Measurements from ENCODE around the gene INHBE.

Gene INHBE

DNA sequence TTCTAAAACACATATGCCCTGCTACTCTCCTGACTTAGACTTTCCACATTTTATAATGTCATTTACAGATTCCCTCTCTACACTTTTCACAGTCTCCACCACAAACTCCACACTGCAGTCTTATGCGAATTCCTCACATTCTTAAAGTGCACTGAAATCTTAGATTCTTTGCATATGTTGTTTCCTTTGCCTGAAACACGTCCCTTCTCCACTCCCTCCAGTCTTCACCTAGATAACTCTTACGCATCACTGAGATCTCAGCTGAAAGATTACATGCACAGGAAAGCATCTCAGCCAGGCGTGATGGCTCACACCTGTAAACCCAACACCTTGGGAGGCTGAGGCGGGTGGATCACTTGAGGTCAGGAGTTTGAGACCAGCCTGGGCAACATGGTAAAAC, 28.4 kb downstream of the INHBE start:
- no peak for DNase-seq (ENCODE audit: extremely low read depth, low read depth)
- H3K4me3 ChIP-seq (replicated peaks; ENCODE audit: low read depth, low read length) = no peak overlapping the region
- TF ChIP-seq, protein P1, sequence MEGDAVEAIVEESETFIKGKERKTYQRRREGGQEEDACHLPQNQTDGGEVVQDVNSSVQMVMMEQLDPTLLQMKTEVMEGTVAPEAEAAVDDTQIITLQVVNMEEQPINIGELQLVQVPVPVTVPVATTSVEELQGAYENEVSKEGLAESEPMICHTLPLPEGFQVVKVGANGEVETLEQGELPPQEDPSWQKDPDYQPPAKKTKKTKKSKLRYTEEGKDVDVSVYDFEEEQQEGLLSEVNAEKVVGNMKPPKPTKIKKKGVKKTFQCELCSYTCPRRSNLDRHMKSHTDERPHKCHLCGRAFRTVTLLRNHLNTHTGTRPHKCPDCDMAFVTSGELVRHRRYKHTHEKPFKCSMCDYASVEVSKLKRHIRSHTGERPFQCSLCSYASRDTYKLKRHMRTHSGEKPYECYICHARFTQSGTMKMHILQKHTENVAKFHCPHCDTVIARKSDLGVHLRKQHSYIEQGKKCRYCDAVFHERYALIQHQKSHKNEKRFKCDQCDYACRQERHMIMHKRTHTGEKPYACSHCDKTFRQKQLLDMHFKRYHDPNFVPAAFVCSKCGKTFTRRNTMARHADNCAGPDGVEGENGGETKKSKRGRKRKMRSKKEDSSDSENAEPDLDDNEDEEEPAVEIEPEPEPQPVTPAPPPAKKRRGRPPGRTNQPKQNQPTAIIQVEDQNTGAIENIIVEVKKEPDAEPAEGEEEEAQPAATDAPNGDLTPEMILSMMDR (IDR thresholded peaks at IDR 0.05; ENCODE audit: low read depth, low read length, missing control alignments) = no peak

DNA sequence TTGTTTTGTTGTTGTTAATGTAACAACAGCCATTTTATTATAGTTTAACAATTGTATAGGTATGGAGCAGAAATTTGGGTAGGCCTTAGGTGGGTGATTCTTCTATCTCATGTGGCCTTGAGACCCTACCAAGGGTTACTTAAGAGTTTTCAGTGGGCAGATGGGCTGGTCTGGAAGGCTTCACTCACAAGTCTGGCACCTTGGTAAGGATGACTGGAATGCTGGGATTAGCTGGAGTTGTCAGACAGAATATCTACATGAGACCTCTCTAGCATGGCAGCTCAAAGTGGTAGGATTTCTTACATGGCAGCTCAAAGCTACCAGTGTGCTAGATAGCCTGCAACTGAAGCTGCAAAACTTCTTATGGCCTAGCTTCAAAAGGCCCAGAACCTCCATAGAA, 30.6 kb downstream of the INHBE start:
- TF ChIP-seq, protein P1 (IDR thresholded peaks at IDR 0.05; ENCODE audit: low read depth, low read length, missing control alignments) = no peak
- no peak for DNase-seq (ENCODE audit: extremely low read depth, low read depth)

DNA sequence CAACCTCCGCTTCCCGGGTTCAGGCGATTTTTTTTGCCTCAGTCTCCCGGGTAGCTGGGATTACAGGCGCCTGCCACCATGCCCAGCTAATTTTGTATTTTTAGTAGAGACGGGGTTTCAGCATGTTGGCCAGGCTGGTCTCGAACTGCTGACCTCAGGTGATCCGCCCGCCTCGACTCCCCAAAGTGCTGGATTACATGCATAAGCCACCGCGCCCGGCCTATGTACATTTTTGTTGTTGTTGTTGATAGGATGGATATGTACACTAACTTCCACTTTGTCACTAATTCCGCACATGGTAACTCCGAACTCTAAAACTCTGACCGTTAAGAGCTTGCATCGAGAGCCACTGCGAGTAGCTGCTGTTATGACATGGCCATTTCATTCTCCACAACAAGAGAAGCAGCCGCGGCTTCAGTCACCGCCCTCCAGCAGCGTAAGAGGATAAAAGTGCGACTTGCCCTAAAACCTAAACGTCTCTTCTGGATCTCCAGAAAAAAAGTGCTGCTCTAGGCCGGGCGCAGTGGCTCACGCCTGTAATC, 32.0 kb downstream of the INHBE start:
- H3K4me3 ChIP-seq (replicated peaks; ENCODE audit: low read depth, low read length) = peak overlapping the region; percentile 64
- DNase-seq (ENCODE audit: extremely low read depth, low read depth) = no peak
- TF ChIP-seq, protein P1 (IDR thresholded peaks at IDR 0.05; ENCODE audit: low read depth, low read length, missing control alignments) = no peak

More for the DNA sequence above, 30.6 kb downstream of the INHBE start:
- H3K4me3 ChIP-seq (replicated peaks; ENCODE audit: low read depth, low read length) = no peak overlapping the region

DNA sequence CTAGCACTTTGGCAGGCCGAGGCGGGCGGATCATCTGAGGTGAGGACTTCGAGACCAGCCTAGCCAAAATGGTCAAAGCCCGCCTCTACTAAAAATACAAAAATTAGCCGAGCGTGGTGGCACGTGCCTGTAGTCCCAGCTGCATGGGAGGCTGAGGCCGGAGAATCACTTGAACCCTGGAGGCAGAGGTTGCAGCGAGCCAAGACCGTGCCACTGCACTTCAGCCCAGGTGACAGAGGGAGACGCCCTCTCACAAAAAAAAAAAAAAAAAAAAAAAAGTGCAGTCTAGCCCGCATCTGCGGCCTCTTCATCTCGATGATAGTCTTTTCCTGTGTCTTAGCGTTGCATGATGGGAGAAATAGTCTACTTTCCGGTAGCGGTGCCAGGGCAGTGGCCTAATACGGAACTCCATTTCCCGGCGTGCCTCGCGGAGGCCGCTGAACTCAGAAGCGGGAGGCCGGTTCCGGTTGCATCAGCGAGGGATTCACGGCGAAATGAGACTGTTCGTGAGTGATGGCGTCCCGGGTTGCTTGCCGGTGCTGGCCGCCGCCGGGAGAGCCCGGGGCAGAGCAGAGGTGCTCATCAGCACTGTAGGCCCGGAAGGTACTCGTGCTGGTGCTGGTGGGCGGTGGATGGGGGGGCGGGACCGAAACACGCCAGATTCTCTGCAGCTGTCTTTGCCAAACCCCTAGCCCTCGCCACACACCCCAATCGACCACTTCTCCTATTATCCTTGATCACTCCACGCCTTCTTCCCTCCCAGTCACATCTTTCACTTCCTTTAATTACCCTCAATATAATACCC, 32.7 kb downstream of the INHBE start, which contains the start of gene MARS1:
Gene MARS1, plus strand, starts transcription at position 472 of the 805 bp plus-strand sequence. Its CDS starts 23 bp downstream, at position 495.
- H3K4me3 ChIP-seq (replicated peaks; ENCODE audit: low read depth, low read length) = peak within 1 kb of the TSS; percentile 64
- TF ChIP-seq, protein P1 (IDR thresholded peaks at IDR 0.05; ENCODE audit: low read depth, low read length, missing control alignments) = no peak
- peak; percentile 96 for DNase-seq (ENCODE audit: extremely low read depth, low read depth)

DNA sequence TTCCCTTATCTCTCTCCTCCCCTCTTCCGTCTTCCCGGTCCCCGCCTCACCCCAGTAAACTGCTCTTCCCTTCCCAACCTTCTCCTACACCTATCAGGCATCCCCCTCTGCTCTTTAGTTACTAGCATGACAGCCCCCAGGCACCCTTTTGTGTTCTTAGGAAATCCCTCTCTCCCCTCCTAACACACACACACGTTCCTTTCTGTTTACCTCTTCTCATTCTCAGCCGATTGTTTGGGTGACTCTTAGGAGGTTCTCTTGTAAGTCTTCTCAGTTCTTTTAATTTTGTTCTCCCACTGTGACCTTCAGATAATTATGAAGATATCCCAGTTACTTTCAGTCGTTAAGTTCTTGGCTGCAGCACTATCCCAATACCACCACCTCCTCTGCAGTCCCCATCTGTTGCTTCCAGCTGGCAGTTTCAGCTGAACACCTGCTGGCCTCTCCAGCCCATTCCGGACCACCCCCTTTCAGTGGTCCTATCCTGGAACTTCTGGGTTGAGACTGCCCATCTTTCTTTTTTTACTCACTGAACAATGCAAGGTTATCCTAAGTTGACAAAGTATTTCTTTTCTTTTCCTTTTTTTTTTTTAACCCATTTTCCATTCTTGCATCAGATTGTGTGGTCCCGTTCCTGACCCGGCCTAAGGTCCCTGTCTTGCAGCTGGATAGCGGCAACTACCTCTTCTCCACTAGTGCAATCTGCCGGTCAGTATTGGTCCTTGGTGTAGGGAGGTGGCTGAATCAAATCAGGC, 33.5 kb downstream of the INHBE start:
- H3K4me3 ChIP-seq (replicated peaks; ENCODE audit: low read depth, low read length) = peak overlapping the region; percentile 64
- DNase-seq (ENCODE audit: extremely low read depth, low read depth) = no peak
- TF ChIP-seq, protein P1 (IDR thresholded peaks at IDR 0.05; ENCODE audit: low read depth, low read length, missing control alignments) = no peak

DNA sequence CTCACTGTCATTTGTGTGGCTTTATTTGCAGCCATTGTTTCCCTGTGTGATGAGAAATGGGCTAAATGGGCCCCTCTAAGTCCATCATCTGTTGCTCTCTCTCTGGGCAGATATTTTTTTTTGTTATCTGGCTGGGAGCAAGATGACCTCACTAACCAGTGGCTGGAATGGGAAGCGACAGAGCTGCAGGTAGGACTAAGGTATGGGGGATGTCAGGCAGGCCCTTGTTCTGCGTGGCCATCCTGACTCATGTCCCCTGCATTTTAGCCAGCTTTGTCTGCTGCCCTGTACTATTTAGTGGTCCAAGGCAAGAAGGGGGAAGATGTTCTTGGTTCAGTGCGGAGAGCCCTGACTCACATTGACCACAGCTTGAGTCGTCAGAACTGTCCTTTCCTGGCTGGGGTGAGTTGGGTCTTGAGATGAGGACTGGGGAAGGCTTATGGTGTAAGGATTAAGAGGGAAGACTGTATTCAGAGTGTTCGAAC, 34.1 kb downstream of the INHBE start:
- DNase-seq (ENCODE audit: extremely low read depth, low read depth) = no peak
- H3K4me3 ChIP-seq (replicated peaks; ENCODE audit: low read depth, low read length) = peak overlapping the region; percentile 64
- TF ChIP-seq, protein P1 (IDR thresholded peaks at IDR 0.05; ENCODE audit: low read depth, low read length, missing control alignments) = no peak
